PFSK-1 (cell line): Measurements from ENCODE around the gene DDX23.
A peak's percentile ranks its signal among the peaks of the same experiment; 100 is the strongest.

Source experiments
- FOXP2 ChIP-seq: optimal IDR thresholded peaks from 2 replicates; pipeline ENCODE3; 2011; ENCODE audit warnings: borderline replicate concordance, control low read depth, inconsistent platforms; ENCODE audit not compliant: insufficient read depth; ENCODE audit errors: extremely low read length, extremely low read depth
- POLR2AphosphoS5 ChIP-seq: IDR thresholded peaks from 2 replicates; pipeline ENCODE4 v1.6.1; 2012; ENCODE audit warnings: low read depth, mild to moderate bottlenecking, control low read depth, low read length, moderate library complexity
- SIN3A ChIP-seq: IDR thresholded peaks from 2 replicates; pipeline ENCODE4 v1.6.1; 2012; ENCODE audit warnings: mild to moderate bottlenecking, low read length, moderate library complexity, borderline replicate concordance; ENCODE audit not compliant: insufficient read depth
- TAF1 ChIP-seq: IDR thresholded peaks from 2 replicates; pipeline ENCODE4 v1.6.1; 2012; ENCODE audit warnings: low read length, control low read depth, borderline replicate concordance; ENCODE audit not compliant: insufficient read depth
- TF ChIP-seq, protein P1 (sequence below), 2 experiments: IDR thresholded peaks; 2 replicates each; pipeline versions ENCODE4 v1.6.1 to v1.8.0; 2011 to 2012; ENCODE audit warnings: low read depth in 2 of 2, low read length in 2 of 2, control low read depth in 1 of 2, inconsistent platforms in 1 of 2, mild to moderate bottlenecking in 1 of 2, moderate library complexity in 1 of 2; ENCODE audit not compliant: insufficient read depth in 1 of 2

The DDX23 gene

DNA sequence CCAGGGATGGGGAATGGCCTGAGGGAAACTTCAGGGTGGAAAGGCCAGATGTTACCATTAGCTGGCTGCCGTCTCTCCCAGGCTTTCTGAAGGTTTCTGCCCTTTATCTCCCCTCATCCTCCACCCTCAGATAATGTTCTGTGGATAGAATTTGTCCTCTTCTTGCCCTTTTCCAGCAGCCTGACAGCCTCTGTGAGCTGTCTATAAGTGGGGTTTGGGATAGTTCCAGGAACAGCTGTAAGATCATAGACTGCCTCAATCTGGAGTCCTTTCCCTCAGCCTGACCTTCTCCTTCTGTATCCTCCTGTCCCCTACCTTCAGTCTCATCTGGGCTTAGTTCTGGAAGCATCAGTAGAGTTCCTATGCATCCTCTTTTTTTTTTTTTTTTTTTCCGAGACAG is 16.5 kb upstream of the DDX23 start:
- TF ChIP-seq, protein P1, sequence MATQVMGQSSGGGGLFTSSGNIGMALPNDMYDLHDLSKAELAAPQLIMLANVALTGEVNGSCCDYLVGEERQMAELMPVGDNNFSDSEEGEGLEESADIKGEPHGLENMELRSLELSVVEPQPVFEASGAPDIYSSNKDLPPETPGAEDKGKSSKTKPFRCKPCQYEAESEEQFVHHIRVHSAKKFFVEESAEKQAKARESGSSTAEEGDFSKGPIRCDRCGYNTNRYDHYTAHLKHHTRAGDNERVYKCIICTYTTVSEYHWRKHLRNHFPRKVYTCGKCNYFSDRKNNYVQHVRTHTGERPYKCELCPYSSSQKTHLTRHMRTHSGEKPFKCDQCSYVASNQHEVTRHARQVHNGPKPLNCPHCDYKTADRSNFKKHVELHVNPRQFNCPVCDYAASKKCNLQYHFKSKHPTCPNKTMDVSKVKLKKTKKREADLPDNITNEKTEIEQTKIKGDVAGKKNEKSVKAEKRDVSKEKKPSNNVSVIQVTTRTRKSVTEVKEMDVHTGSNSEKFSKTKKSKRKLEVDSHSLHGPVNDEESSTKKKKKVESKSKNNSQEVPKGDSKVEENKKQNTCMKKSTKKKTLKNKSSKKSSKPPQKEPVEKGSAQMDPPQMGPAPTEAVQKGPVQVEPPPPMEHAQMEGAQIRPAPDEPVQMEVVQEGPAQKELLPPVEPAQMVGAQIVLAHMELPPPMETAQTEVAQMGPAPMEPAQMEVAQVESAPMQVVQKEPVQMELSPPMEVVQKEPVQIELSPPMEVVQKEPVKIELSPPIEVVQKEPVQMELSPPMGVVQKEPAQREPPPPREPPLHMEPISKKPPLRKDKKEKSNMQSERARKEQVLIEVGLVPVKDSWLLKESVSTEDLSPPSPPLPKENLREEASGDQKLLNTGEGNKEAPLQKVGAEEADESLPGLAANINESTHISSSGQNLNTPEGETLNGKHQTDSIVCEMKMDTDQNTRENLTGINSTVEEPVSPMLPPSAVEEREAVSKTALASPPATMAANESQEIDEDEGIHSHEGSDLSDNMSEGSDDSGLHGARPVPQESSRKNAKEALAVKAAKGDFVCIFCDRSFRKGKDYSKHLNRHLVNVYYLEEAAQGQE (IDR thresholded peaks at IDR 0.05; ENCODE audit: insufficient read depth in 1 of 2, low read depth in 2 of 2, low read length in 2 of 2) = no peak
- no peak for TF ChIP-seq FOXP2
- no peak for TF ChIP-seq TAF1
- no peak for TF ChIP-seq SIN3A
- TF ChIP-seq POLR2AphosphoS5 = no peak

DNA sequence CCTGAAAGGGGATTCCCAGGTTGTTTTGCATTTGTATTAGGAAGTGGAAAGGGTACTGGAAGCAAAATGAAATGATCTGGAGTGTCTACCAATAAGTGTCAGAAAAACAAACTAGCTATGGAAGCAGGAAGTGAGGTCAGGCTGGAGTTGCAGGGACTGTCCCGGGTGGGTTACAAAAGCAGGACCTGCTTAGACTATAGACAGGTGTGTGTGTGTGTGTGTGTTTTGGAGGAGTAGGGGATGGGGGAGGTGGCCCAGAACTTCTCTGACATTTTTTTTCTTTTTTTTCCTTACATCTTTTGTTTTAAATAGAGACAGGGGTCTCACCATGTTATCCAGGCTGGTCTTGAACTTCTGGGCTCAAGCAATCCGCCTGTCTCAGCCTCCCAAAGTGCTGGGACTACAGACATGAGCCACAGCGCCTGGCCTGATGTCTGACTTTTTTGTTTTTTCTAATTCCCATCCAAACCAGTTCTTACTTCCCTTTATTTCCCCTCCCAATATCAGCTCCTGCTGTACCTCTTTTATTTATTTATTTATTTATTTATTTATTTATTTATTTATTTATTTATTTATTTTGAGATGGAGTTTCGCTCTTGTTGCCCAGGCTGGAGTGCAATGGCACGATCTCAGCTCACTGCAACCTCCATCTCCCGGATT is 14.2 kb upstream of the DDX23 start:
- TF ChIP-seq POLR2AphosphoS5 (no peak), SIN3A (no peak), TAF1 (no peak), FOXP2 (no peak)
- TF ChIP-seq, protein P1 (IDR thresholded peaks at IDR 0.05; ENCODE audit: insufficient read depth in 1 of 2, low read depth in 2 of 2, low read length in 2 of 2) = no peak

GRCh38 chr12:48865281-48866051 is 13.5 kb upstream of the DDX23 start, which contains the start of gene RND1:
TSS of gene RND1 (minus strand) at chr12:48865870. CDS start at chr12:48865767, 103 bp downstream.
- TF ChIP-seq FOXP2 (no peak), POLR2AphosphoS5 (peak; percentile 84; the same call in 1 of the 2 replicates), TAF1 (peak; percentile 70; the same call in 1 of the 2 replicates)

GRCh38 chr12:48863291-48863690 is 11.3 kb upstream of the DDX23 start:
- no peak for TF ChIP-seq SIN3A

GRCh38 chr12:48862760-48863159 is 10.8 kb upstream of the DDX23 start:
- no peak for TF ChIP-seq FOXP2
- no peak for TF ChIP-seq POLR2AphosphoS5
- no peak for TF ChIP-seq SIN3A
- TF ChIP-seq, protein P1 (IDR thresholded peaks at IDR 0.05; ENCODE audit: insufficient read depth in 1 of 2, low read depth in 2 of 2, low read length in 2 of 2) = no peak
- no peak for TF ChIP-seq TAF1

GRCh38 chr12:48861111-48861510 is 9.1 kb upstream of the DDX23 start:
- TF ChIP-seq, protein P1 (IDR thresholded peaks at IDR 0.05; ENCODE audit: insufficient read depth in 1 of 2, low read depth in 2 of 2, low read length in 2 of 2) = no peak
- TF ChIP-seq POLR2AphosphoS5 = no peak
